Activated T-cell treated with anti-CD3 and anti-CD28 coated beads for 1 hour (primary cell): ENCODE measurements around the gene DMBT1.

Source experiments
- DNase-seq: peaks from one replicate; pipeline ENCODE4 v3.0.0-alpha.2; 2020; ENCODE audit warnings: low read depth

The DMBT1 gene

GRCh38 chr10:122646511-122647382 is 86.2 kb downstream of the DMBT1 start:
- DNase-seq, result no peak

- no peak for DNase-seq
Observed at GRCh38 chr10:122647383-122647968, 86.9 kb downstream of the DMBT1 start.

GRCh38 chr10:122648599-122649428 is 88.3 kb downstream of the DMBT1 start:
- DNase-seq, result no peak

GRCh38 chr10:122649903-122650302 is 89.3 kb downstream of the DMBT1 start:
- no peak for DNase-seq

- no peak for DNase-seq
Observed at GRCh38 chr10:122650331-122650730, 89.8 kb downstream of the DMBT1 start.

- no peak for DNase-seq
Observed at GRCh38 chr10:122655524-122656307, 95.2 kb downstream of the DMBT1 start.

GRCh38 chr10:122656308-122656705 is 95.8 kb downstream of the DMBT1 start:
- DNase-seq, result no peak

GRCh38 chr10:122656741-122657140 is 96.2 kb downstream of the DMBT1 start:
- DNase-seq, result no peak

- no peak for DNase-seq
Observed at GRCh38 chr10:122657255-122657654, 96.7 kb downstream of the DMBT1 start.

- DNase-seq, result no peak
Observed at GRCh38 chr10:122657729-122658128, 97.2 kb downstream of the DMBT1 start.

GRCh38 chr10:122658356-122659049 is 97.9 kb downstream of the DMBT1 start:
- no peak for DNase-seq

GRCh38 chr10:122659126-122659525 is 98.6 kb downstream of the DMBT1 start:
- DNase-seq, result no peak

- DNase-seq, result no peak
Observed at GRCh38 chr10:122659651-122660050, 99.1 kb downstream of the DMBT1 start.

GRCh38 chr10:122660696-122661095 is 100.1 kb downstream of the DMBT1 start:
- DNase-seq, result no peak

- no peak for DNase-seq
Observed at GRCh38 chr10:122662231-122662630, 101.7 kb downstream of the DMBT1 start.

GRCh38 chr10:122663516-122664130 is 103.1 kb downstream of the DMBT1 start:
- no peak for DNase-seq

- no peak for DNase-seq
Observed at GRCh38 chr10:122664501-122664900, 103.9 kb downstream of the DMBT1 start.

- DNase-seq, result no peak
Observed at GRCh38 chr10:122665329-122665860, 104.8 kb downstream of the DMBT1 start.

GRCh38 chr10:122665946-122666345 is 105.4 kb downstream of the DMBT1 start:
- DNase-seq, result no peak

- no peak for DNase-seq
Observed at GRCh38 chr10:122669045-122669444, 108.5 kb downstream of the DMBT1 start.

- no peak for DNase-seq
Observed at GRCh38 chr10:122669842-122670241, 109.3 kb downstream of the DMBT1 start.
